Stimulated activated CD4-positive, alpha-beta T cell treated with anti-CD3 and anti-CD28 coated beads, Interleukin-1b, Interleukin-23, amount 100 ng/mL, for 48 hours (primary cell): ENCODE results near the gene DPYSL4.

ENCODE experiments used
- DNase-seq: peaks from one replicate; pipeline ENCODE4 v3.0.0-alpha.2; 2020

Gene DPYSL4

DNA sequence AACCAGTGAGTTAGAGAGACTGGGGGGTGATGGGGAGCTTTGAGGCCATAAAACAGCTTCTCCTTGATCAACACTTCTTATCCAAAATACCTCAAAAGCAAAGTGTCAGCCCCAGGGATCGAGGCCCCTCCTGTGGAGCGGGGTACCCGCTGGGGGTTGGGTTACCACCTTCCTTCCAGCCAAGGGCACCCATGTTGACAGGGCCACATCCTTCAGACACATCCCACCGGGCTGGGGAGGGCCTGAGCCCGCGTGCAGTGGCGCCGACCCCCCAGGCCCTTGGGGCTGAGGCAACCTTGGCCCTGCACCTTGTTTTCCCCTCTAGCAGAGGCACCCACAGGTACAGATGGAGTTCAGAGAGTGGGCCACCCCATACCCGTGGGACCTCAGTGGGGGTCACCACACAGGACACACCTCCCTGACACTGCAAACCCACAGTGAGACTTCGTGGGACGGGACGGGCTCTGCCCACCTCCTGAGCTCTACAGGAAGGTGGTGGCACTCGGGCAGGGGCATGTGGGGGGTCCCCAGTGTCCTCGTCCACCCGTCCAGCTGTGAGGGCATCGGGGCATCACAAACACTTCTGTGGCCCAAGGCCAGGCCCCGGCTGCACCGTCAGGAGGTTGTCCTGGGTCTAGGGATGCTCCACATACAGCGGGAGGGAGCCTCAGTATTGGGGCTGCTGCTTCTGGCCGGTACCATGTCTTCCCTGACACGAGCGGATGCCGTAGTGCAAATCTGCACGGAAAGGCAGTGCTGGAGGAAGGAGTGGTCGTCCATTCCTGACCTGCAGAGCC lies 10.7 kb downstream of the DPYSL4 start:
- no peak for DNase-seq

DNA sequence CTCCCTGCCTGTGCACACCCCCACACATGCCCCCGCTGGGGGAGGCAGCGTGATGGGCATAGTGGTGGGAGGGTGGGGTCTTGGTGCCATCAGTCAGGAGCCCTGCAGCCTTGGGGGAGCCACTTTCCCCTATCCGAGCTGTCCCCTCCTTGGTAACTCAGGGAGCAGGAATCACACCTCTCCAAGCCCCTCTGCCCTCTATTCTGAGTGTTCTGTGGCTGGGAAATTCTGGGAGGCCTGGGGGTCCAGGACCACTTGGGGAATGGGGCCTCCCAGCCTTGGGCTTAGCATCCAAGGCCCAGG lies 11.3 kb downstream of the DPYSL4 start:
- DNase-seq, result no peak

DNA sequence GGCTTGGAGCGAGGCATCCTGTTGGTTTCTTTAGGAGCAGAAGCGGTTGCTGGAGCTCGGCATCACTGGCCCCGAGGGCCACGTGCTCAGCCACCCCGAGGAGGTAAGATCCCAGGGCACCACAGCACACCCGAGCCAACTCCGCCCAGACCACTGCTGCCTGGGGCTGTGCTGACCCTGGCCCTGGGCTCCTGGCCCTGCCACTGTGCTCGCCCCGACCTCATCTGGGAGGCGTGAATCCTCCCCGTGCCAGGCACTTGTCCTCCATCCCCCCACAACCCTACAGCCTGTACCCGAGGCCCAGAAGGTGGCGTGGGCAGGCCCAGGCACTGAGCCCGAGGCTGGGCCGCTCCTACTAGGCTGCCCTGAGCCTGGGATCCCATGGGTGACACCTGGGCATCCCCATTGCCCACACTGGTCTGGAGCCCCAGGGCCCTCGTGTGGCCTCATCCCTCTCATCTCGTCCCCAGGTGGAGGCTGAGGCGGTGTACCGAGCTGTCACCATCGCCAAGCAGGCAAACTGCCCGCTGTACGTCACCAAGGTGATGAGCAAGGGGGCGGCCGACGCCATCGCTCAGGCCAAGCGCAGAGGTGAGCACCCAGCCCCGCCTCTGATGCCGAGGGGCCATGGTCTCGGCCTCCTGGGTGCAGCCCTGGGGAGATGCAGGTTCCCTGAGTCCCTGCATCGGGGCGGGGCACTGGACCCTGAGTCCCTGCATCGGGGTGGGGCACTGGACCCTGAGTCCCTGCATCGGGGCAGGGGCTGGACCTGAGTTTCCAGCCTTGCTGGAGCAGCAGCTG lies 11.8 kb downstream of the DPYSL4 start:
- DNase-seq, result no peak

DNA sequence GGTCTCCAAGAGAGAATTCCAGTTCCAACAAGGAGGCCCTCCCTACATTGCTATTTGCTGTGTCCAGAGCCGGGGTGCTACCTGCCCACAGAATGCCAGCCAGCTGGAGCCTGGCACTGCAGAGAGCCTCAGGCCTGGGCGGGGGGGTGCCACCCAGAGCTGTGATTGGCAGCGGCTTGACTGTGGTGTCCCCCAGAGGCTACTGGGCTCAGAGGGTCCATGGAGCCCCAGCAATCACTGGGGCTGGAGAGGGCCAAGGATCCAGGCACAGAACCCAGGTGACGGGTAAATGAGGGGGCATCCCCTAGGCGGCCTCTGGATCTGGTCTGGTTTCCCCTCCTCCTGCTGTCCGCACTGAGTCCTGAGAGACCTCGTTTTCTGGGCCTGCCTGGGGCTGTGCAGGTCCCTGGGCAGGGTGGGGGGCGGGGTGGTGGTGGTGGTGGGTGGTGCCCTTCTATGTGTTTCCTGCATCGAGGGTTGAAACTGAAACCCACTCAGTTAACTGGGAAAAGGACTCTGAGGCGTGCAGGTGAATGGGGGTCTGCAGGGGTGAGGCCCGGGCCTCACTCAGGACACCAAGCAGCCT lies 12.6 kb downstream of the DPYSL4 start:
- DNase-seq, result no peak

DNA sequence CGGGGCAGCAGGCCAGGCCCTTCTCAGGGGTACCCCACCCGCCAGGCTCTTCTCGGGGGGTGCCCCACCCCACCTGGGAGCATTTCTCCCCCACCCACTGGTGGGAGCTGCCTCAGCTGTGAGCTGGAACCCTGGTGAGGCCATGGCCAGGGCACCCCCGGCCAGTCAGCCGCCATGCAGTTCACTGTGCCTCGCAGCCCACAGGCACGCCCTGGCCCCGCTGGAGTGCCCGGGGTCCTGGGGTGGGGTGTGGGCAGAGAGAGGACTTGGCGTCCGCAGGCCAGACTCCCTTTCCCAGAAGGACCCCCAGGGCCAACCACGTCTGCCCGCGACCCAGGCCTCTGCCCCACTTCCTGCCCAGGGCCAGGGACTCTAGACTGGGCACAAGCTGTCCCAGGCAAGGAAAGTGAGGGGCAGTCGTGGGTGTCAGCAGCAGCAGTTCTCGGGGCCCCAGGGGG lies 13.1 kb downstream of the DPYSL4 start:
- DNase-seq, result no peak

DNA sequence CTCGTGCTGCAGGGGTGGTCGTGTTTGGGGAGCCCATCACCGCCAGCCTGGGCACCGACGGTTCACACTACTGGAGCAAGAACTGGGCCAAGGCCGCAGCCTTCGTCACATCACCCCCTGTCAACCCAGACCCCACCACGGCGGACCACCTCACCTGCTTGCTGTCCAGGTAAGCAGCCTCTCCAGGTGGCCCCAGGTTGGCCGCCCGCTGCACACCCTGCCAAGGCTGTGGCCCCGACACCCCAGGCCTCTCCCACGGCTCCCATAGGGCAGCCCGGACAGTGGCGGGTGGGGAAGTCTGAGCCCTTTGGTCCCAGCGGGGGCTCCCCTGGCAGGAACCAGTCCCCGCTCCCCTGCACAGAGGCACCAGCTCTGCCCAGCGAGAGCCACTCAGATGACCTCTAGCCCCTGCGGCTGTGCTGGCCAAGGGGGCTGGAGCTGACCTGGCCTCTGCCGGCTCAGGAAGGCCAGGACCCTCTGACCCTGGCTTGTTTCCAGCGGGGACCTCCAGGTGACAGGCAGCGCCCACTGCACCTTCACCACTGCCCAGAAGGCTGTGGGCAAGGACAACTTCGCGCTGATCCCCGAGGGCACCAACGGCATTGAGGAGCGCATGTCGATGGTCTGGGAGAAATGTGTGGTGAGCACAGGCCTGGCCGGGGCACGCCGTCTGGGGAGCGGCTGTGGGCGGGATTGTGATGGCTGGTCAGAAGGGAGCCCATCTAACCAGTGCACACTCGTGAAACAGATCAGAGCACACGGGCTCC lies 13.8 kb downstream of the DPYSL4 start:
- DNase-seq, result no peak

DNA sequence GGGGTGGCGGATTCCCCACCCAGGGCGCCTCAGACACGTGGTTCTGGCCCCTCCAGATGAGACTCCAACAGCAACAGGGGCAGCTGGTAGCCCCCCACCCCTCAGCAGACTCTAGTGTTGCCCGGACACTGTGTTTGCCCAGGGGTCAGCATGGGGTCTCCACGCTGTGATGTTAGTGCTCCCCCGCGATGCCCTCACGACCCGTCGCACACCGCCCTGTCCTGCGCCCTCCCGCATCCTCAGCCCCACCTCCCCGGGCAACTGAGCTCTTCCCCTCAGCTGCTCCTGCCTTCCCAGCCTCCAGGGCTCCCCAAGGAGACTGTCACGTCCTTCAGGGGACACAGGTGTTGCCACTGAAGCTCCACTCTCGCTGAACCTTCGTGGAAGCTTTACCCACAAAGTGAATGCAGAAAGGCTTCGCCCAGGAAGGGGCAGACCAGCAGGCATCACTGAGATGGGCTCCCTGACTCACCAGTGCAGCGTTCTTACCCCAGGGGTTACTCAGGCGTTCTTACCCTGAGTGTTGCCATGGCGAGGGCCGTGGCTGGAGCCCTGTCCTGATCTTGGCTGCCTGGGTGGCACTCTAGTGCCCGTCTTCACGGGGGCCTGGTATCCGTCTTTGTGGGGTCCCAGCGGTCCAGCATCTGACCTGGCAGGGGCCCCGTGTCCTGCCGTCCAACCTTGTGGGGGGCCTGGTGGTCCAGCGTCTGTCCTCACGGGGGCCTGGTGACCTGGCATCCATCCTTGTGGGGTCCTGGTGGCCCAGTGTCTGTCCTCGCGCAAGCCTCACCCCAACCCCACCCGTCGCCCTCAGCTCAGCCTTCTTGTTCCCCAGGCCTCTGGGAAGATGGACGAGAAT lies 14.6 kb downstream of the DPYSL4 start:
- DNase-seq, result no peak

DNA sequence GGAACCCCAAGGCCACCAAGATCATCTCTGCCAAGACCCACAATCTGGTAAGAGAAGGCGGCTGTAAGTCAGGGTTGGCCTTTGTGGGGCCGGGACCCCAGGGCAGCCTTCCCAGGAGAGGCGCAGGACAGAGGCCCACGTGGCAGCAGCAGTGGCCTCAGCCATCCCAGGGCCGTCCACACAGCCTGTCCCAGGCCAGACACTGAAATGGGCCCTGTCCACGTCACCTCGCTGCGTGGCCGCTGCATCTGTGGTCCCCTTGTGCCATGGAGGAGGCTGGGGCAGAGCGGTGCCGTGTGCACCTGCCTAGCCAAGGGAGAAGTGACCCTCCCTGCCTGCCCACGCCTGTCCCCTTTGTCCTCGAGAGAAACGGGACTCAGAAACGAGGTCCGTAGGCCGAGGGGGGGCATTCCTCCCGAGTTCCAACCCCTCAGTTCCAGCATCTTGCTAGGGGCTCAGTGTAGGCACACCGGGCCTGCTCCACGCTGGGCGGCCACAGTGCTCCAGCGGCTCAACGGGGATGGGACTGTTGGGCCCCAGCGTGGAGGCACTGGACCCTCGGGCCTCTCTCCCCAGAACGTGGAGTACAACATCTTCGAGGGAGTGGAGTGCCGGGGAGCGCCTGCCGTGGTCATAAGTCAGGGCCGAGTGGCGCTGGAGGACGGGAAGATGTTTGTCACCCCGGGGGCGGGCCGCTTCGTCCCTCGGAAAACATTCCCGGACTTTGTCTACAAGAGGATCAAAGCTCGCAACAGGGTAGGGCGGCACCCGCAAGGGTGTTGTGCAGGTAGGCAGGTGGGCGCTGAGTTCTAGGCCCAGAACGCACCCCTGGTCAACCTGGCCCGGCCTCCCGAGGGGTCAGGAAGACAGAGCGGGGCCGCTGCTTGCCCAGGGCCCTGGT lies 15.6 kb downstream of the DPYSL4 start:
- DNase-seq, result no peak

DNA sequence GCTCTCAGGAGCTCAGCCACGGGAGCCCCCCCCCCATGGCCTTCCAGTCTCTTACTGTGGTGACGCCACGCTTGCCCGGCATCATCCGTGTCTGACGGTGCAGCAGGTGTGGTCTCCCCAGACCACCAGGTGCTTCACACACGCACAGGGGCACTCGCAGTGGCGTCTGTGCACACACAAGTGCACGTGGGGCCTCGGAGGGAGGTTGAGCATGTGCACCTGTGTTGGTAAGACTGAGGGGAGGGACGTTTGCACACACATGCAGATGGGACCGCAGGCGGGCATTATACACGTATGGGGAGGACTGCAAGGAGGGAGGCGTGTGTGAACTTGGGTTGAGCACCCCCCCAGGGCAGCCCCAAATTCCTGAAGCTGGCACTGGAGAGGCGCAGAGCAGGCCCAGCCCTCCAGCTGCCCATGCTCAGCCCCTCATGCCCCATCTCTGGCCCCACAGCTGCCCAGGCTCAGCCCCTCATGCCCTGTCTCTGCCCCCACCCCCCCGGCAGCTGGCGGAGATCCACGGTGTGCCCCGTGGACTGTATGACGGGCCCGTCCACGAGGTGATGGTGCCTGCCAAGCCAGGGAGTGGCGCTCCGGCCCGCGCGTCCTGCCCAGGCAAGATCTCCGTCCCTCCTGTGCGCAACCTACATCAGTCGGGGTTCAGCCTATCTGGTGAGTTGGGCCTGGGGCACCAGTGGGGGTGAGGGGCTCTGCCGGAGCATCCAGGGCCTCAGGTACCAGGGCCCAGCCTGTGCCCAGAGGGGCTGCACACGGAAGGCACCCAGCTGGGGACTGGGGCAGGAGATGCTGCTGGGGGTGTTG lies 16.7 kb downstream of the DPYSL4 start:
- DNase-seq, result no peak

DNA sequence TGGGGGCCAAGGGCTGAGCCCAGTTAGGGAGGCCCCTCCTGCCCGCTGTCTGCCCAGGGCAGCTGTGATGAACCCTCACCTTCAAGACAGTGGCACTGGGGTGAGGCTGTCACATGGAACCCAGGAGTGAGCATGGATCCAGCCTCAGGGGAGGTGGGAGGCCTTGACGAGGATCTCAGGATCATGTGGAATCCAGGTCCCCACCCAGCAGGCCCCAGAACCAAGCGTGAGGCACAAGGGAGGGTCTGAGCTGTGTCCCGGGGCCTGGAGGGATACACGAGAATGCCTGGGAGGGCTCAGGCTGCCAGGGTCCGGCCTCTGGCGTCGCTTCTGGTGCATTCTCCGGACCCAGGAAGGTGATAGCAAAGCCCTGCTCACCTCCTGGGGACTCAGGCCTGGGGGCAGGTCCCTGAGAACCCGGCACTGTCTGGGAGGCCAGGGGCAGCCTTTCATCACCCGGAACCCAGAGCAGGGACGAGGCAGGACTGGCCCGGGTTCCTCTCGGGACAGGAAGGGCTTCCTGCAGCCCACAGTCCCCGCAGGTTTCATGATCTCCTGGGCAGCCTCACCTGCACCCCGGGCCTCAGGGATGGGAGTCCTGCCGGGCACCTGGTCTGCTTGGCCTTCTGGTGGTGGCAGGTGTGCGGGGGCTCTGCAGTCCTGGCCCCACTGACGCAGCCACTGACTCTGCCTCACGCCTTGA lies 17.5 kb downstream of the DPYSL4 start:
- DNase-seq, result no peak

DNA sequence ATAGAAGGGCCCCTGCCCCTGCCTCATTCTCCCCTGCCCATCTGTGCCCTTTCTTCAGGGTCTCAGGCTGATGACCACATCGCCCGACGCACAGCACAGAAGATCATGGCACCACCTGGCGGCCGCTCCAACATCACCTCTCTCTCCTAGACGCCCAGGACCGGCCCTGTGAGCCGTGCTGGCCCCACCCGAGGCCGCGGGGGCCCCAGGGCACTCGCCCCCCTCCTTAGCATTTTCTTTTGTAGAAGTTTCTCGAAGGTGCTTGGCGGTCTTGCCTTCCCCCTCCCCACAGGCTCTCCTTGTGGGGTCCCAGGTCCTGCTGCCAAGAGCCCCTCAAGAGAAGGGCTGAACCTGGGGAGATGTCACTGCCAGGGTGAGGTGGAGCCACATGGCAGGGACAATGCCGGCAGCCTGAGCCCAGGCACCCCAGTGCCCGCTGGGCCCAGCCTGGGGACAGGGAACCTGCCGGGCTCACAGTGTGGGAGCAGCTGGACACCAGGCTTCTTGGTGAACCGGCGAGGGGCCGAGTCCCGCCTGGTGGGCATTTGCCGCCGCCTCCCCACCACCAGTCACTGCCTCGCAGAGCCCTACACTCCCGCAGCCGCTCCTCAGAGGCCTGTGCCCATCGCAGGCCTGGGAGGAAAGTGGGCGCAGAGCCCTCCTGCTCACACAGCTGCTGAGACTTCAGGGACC lies 18.2 kb downstream of the DPYSL4 start:
- DNase-seq, result no peak

DNA sequence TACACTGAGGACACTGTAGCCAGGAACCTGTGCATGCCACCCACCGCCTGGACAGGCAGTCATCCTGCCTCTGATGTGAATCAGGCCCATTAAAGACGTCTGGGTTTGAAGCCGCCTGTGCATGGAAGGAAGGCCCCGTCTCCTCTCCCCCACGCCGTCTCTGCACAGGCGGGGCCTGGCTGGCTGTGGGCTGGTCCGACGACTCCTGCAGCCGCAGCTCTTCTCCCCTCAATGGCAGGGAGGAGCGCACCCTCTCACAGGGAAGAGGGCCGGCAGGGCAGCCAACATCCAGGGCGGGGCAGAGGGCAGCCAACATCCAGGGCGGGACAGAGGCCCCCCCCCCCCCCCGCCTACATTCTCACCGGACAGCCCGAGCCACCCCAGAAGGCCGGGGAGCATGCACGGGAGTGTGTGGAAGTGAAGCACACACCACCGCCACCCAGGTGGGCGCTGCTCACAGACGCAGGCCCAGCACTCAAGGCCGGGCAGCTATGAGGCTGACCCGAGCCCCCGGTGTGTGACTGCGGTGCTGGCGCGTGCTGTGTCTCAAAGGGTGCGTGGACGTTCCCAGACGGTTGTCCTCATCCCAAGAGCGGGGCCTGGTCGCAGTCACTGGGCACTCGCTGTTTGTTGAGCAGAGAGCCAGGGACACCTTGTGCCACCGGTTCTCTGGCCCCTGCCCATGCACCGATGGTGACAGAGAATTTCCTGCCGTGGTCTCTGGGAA lies 19.1 kb downstream of the DPYSL4 start:
- DNase-seq, result no peak

DNA sequence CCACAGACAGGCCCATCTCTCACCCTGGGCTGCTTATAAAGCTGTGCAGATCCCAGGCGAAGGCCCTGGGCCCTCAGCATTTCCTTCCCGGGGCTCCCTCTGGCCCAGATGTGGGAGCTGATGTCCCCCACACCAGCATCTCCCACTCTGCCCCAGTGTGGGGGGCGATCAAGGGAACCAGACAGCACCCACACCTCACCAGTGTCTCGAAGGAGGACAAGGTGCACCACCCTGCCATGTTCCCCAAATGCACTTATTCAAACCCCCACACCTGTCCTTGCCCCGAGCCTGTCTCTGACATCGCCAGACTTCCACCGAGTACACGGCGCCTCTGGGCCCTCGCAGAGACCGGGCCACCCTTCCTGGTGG lies 19.6 kb downstream of the DPYSL4 start:
- no peak for DNase-seq

DNA sequence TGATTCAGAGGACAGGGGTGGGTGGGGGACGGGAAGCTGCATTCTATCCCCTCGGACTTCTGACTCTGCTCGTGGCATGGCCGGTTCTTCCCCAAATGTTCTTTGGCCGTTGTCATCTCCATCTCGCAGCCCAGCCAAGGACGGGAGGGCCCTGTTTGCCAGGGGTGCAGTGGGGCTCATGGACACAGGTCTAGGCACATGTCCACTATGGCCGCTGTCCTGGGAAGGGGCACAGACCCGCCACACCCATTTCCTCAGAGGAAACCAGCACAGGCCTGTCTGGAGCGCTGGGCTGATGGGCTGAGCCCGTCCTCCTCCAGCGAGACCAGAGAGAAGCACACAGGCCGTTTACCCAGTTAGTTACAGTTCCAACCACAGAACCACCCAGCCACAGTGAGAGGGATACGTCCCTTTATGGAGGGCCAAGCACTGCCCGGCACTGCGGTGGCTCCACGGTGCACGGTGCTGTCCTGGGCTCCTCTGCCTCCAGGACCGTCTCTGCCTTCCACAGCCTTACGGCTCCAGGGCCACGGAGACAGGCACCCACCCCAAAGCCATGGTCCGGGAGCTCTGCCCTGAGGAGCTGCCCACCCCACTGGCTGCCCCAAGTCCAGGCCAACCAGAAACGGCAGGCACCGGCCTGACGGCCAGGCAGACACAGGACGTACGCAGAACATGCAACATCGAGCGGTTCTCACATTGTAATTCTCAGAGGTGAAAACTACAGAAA lies 20.2 kb downstream of the DPYSL4 start:
- no peak for DNase-seq

DNA sequence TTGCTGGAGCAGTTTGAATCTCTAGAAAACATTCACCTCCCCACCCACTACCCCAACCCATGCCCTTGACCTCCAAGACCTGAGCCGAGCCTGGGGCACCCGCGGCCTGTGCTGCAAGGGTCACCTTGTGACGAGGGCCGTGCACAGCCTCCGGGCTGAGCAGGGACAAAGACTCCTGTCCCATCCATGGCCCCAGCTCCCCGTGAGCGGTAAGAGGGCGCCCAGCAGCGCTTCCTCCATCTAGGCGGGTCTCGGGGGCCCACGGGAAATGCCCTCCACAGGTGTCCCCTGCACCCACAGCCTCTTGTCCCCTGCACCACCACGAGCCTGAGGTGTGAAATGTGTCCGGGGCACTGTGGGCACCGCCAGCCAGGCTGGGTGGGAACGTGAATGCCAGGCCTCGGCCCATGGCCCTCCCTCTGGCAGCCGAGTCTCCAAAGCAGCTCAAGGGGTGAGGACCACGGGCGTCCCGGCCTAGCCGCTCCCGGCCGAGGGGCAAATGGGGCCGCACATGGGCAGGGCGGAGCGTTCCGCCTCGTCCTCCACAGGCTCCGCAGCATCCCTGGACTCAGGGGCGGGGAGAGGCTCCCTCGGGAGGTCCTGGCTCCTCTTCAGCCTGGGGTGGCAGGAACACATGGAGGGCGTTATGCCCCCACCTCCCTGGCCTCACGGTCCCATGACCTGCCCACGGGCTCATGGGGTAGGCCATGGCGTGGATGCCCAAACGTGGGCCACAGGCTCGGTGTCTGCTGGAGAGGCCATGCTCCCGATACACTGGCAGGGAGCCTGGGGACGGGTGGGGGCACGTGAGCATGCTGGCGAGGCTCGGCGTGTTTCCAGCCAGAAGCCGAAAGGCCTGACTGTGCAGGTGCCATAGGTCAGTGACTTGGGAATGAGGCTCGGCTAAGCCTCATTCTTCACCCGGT lies 21.1 kb downstream of the DPYSL4 start:
- no peak for DNase-seq

DNA sequence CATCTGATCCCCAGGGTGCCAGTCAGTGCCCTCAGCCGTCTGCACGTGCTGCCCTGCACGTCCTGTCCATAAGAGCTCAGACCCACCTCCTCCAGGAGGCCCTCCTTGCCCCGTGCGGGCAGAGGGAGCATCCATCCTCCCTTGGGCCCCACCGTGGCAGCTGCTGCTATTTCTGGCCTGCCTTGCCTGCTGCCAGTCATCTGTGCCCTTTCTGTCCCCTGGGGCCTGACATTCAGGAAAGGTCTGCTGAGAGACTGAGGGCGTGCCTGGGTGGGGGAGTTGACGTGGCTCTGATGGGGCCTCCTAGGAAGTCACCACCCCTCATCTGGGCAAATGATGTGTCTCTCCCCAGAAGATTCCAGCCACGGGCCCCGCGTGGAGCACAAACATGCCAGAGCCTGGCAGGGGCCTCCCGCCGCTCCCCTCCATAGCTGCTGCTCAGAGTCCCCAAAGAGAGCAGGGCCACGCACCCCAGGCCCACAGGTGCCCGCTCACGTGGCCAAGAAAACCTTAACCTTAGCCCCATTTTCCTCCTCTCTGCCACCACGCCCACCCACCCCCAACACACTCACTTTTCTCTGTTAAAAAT lies 21.8 kb downstream of the DPYSL4 start:
- DNase-seq, result no peak
